ENCODE results near the gene WDFY4. TPM values are rescaled to one million over a fixed set of nuclear protein-coding genes. Genes with fewer than 3 reads are reported as not detected.

The WDFY4 gene
- total RNA-seq, 1 donor from 2014 or later: not detected

- Mint-ChIP-seq H3K36me3 (ENCODE audit: low read depth) (no peaks in the 10 kb centered on the region), H3K9me3 (ENCODE audit: low read depth) (no peaks in the 10 kb centered on the region)
- TF ChIP-seq, protein P1, sequence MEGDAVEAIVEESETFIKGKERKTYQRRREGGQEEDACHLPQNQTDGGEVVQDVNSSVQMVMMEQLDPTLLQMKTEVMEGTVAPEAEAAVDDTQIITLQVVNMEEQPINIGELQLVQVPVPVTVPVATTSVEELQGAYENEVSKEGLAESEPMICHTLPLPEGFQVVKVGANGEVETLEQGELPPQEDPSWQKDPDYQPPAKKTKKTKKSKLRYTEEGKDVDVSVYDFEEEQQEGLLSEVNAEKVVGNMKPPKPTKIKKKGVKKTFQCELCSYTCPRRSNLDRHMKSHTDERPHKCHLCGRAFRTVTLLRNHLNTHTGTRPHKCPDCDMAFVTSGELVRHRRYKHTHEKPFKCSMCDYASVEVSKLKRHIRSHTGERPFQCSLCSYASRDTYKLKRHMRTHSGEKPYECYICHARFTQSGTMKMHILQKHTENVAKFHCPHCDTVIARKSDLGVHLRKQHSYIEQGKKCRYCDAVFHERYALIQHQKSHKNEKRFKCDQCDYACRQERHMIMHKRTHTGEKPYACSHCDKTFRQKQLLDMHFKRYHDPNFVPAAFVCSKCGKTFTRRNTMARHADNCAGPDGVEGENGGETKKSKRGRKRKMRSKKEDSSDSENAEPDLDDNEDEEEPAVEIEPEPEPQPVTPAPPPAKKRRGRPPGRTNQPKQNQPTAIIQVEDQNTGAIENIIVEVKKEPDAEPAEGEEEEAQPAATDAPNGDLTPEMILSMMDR (IDR thresholded peaks at IDR 0.05): no peak
These were observed 84.3 kb downstream of the WDFY4 start for GRCh38 chr10:48768926-48769325.

DNA sequence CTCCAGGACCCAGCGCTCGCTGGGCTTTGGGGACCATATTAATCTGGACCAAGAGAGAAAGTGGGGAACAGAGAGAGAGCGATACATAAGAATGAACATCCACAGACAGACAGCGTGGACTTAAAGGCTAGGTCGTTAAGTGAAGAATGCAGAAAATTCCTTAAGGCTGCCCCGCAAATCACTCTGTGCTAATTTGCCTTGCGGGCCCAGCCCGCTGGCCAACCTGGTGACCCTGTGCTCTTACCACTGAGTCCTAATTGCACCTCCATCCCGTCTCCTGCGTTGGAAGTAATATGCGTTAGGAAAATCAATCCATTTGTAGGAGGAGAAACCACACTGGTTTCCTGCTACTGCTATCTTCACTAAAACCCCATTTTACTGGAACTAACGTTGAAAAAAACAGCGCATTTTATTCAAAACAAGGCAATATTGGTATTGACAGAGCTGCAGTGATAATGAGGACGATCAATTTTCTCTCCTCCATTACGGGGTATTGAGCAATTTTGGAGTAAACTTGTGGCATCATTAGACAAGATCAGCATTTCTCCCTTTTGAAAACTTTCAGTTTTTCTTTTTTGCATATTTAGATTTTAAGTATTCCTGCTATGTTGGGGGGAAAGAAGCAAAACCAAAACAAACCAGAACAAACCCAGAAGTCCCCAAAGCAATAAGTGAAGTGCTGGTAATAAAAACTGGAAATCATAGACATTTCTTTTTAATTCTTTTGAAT, 85.2 kb downstream of the WDFY4 start:
- H3K4me1 Mint-ChIP-seq (ENCODE audit: low read depth): no peaks in the 10 kb centered on the region
- H3K4me3 Mint-ChIP-seq (ENCODE audit: unreplicated experiment): no peak overlapping the region
- H3K27me3 Mint-ChIP-seq (ENCODE audit: low read depth): peaks cover 10% of the 10 kb centered on the region
- DNase-seq (ENCODE audit: low spot score): no peak
- TF ChIP-seq, protein P1 (IDR thresholded peaks at IDR 0.05): no peak
- no peaks in the 10 kb centered on the region for H3K36me3 Mint-ChIP-seq (ENCODE audit: low read depth)
- H3K27ac Mint-ChIP-seq (ENCODE audit: unreplicated experiment): no peak overlapping the region
- H3K9me3 Mint-ChIP-seq (ENCODE audit: low read depth): no peaks in the 10 kb centered on the region

More at GRCh38 chr10:48768926-48769325, 84.3 kb downstream of the WDFY4 start:
- Mint-ChIP-seq H3K27me3 (ENCODE audit: low read depth) (peaks cover 16% of the 10 kb centered on the region), H3K4me3 (ENCODE audit: unreplicated experiment) (no peak overlapping the region), H3K4me1 (ENCODE audit: low read depth) (no peaks in the 10 kb centered on the region), H3K27ac (ENCODE audit: unreplicated experiment) (no peak overlapping the region)
- no peak for DNase-seq (ENCODE audit: low spot score)

DNA sequence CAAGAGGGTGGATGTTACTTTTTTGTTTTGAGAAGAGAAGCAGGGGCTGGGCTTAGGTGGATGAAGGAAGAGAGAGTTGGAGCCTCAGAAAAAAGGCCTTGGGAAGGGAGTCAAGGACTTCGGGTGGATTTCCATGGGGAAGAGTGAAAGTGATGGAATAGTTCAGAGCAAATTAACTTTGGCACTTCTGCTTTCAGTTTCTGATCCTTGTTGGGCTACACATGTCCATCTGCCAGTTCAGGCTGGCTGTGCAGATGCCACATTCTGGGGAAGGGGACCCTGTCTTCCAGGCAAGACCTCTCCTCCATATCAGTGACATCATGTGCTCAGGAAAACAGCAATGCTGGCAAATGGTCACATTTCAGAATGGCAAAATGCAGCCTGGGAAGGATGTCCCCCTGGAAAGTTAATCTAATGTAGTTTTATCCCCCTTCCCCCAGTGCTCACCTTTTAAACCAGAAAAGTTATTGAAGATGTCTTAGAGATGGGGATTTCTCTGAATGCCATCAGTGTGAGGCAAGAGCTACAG, 86.0 kb downstream of the WDFY4 start:
- DNase-seq (ENCODE audit: low spot score): no peak
- Mint-ChIP-seq H3K36me3 (ENCODE audit: low read depth) (no peaks in the 10 kb centered on the region), H3K4me1 (ENCODE audit: low read depth) (no peaks in the 10 kb centered on the region), H3K27ac (ENCODE audit: unreplicated experiment) (no peak overlapping the region), H3K27me3 (ENCODE audit: low read depth) (peaks cover 8% of the 10 kb centered on the region), H3K9me3 (ENCODE audit: low read depth) (no peaks in the 10 kb centered on the region), H3K4me3 (ENCODE audit: unreplicated experiment) (no peak overlapping the region)
- TF ChIP-seq, protein P1 (IDR thresholded peaks at IDR 0.05): no peak

DNA sequence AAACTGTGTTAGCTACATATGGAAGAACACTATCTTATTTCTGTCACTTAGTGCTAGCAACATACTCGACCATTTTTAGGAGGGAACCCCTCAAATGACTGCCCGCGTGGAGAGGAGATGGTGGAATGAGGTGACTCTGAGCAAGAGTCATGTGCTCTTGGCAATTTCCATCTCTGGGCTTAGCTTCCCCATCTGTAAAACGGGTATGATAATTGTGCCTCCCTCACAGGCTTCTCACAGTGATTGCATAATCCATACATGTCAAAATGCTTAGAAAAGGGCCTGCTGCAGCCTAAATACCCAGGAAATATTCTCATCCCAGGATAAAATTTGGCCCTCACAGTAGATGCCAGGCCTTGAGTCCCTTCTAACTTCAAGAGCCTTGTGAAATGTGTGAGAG, 86.6 kb downstream of the WDFY4 start:
- peaks cover 14% of the 10 kb centered on the region for H3K27me3 Mint-ChIP-seq (ENCODE audit: low read depth)
- DNase-seq (ENCODE audit: low spot score): no peak
- H3K4me1 Mint-ChIP-seq (ENCODE audit: low read depth): no peaks in the 10 kb centered on the region
- H3K9me3 Mint-ChIP-seq (ENCODE audit: low read depth): no peaks in the 10 kb centered on the region
- no peak overlapping the region for H3K4me3 Mint-ChIP-seq (ENCODE audit: unreplicated experiment)
- H3K36me3 Mint-ChIP-seq (ENCODE audit: low read depth): no peaks in the 10 kb centered on the region
- no peak overlapping the region for H3K27ac Mint-ChIP-seq (ENCODE audit: unreplicated experiment)
- TF ChIP-seq, protein P1 (IDR thresholded peaks at IDR 0.05): no peak

GRCh38 chr10:48772059-48772458, 87.4 kb downstream of the WDFY4 start:
- TF ChIP-seq, protein P1 (IDR thresholded peaks at IDR 0.05): no peak
- peaks cover 15% of the 10 kb centered on the region for H3K27me3 Mint-ChIP-seq (ENCODE audit: low read depth)
- H3K4me1 Mint-ChIP-seq (ENCODE audit: low read depth): no peaks in the 10 kb centered on the region
- H3K27ac Mint-ChIP-seq (ENCODE audit: unreplicated experiment): no peak overlapping the region
- no peak for DNase-seq (ENCODE audit: low spot score)
- no peaks in the 10 kb centered on the region for H3K36me3 Mint-ChIP-seq (ENCODE audit: low read depth)
- H3K4me3 Mint-ChIP-seq (ENCODE audit: unreplicated experiment): no peak overlapping the region
- H3K9me3 Mint-ChIP-seq (ENCODE audit: low read depth): no peaks in the 10 kb centered on the region

All from chondrocyte (in vitro differentiated cells).